Liver (tissue), 9 donors: ENCODE measurements around the gene ARHGAP6. TPM values are rescaled to one million over a fixed set of nuclear protein-coding genes. Genes with fewer than 3 reads are reported as not detected.

Experiments used
- DNase-seq: peaks from one replicate; pipeline ENCODE4 v3.0.0-alpha.2; 2017; ENCODE audit warnings: low spot score
- H3K27ac ChIP-seq, 2 donors: one replicate each; pipeline ENCODE4 v1.7.0; 2013; ENCODE audit warnings: inconsistent platforms in 2 of 2, low read length in 2 of 2, control low read depth in 1 of 2, low read depth in 1 of 2, mild to moderate bottlenecking in 1 of 2
- H3K27me3 ChIP-seq, 4 donors: one replicate each; pipeline versions ENCODE4 v1.6.1 to v1.7.0; 2013; ENCODE audit warnings: low read length in 3 of 4, inconsistent platforms in 1 of 4, mild to moderate bottlenecking in 1 of 4, moderate library complexity in 1 of 4; ENCODE audit not compliant: control insufficient read depth in 4 of 4, insufficient read depth in 4 of 4
- H3K36me3 ChIP-seq, 4 donors: one replicate each; pipeline versions ENCODE4 v1.6.1 to v1.7.0; 2013; ENCODE audit warnings: low read length in 3 of 4, mild to moderate bottlenecking in 3 of 4, low read depth in 1 of 4, moderate library complexity in 1 of 4; ENCODE audit not compliant: control insufficient read depth in 4 of 4, insufficient read depth in 3 of 4
- H3K4me1 ChIP-seq, 4 donors: one replicate each; pipeline versions ENCODE4 v1.6.1 to v1.7.0; 2013; ENCODE audit warnings: low read length in 3 of 4, mild to moderate bottlenecking in 3 of 4, moderate library complexity in 1 of 4; ENCODE audit not compliant: control insufficient read depth in 4 of 4, insufficient read depth in 4 of 4
- H3K4me3 ChIP-seq, 3 donors: one replicate each; pipeline versions ENCODE4 v1.6.1 to v1.7.0; 2013; ENCODE audit warnings: low read length in 3 of 3, control low read depth in 1 of 3, low read depth in 1 of 3, mild to moderate bottlenecking in 1 of 3
- H3K9ac ChIP-seq, 2 donors: one replicate each; pipeline ENCODE4 v1.7.0; 2013; ENCODE audit warnings: low read length in 2 of 2, mild to moderate bottlenecking in 2 of 2, moderate library complexity in 2 of 2, control low read depth in 1 of 2, low read depth in 1 of 2
- H3K9me3 ChIP-seq, 4 donors: one replicate each; pipeline versions ENCODE4 v1.6.1 to v1.7.0; 2013; ENCODE audit warnings: low read length in 3 of 4; ENCODE audit not compliant: control insufficient read depth in 4 of 4
- ATF3 ChIP-seq: IDR thresholded peaks from 2 replicates; pipeline ENCODE4 v1.6.1; 2016; ENCODE audit warnings: antibody characterized with exemption
- CTCF ChIP-seq: fragments of 150-350 bp; IDR thresholded peaks from 2 replicates; pipeline ENCODE4 v1.5.1; 2017; ENCODE audit warnings: improper control_type of control experiment, low read depth, low read length; ENCODE audit not compliant: missing input control
- FOXA1 ChIP-seq: IDR thresholded peaks from 2 replicates; pipeline ENCODE4 v1.6.1; 2016; ENCODE audit warnings: antibody characterized with exemption
- GABPA ChIP-seq, 2 donors: IDR thresholded peaks in 1 of 2; conservative IDR thresholded peaks in 1 of 2; 2 replicates each; pipeline ENCODE4 v1.6.1; 2016; ENCODE audit warnings: antibody characterized with exemption in 2 of 2, mild to moderate bottlenecking in 1 of 2, moderate library complexity in 1 of 2
- JUND ChIP-seq, 2 donors: IDR thresholded peaks; 2 replicates each; pipeline ENCODE4 v1.6.1; 2016; ENCODE audit warnings: antibody characterized with exemption in 2 of 2
- MAX ChIP-seq: IDR thresholded peaks from 2 replicates; pipeline ENCODE4 v1.6.1; 2016; ENCODE audit warnings: antibody characterized with exemption
- NR2F2 ChIP-seq: IDR thresholded peaks from 2 replicates; pipeline ENCODE4 v1.6.1; 2016; ENCODE audit warnings: antibody characterized with exemption
- RAD21 ChIP-seq, 2 donors: IDR thresholded peaks; 2 replicates each; pipeline ENCODE4 v1.6.1; 2016; ENCODE audit warnings: antibody characterized with exemption in 2 of 2, mild to moderate bottlenecking in 2 of 2
- REST ChIP-seq: IDR thresholded peaks from 2 replicates; pipeline ENCODE4 v1.6.1; 2016; ENCODE audit warnings: antibody characterized with exemption, mild to moderate bottlenecking
- RXRA ChIP-seq, 2 donors: IDR thresholded peaks; 2 replicates each; pipeline ENCODE4 v1.6.1; 2017 to 2018; ENCODE audit warnings: antibody characterized with exemption in 2 of 2, mild to moderate bottlenecking in 1 of 2
- YY1 ChIP-seq: IDR thresholded peaks from 2 replicates; pipeline ENCODE4 v1.6.1; 2016; ENCODE audit warnings: antibody characterized with exemption, mild to moderate bottlenecking
- ZBTB33 ChIP-seq: IDR thresholded peaks from 2 replicates; pipeline ENCODE4 v1.6.1; 2016; ENCODE audit warnings: antibody characterized with exemption
- WGBS: extraction: QIAGEN DNeasy Blood & Tissue Kit; methylation state at CpG from one replicate; pipeline ENCODE4 v1.1.7; 2013; 5-methylcytosine and 5-hydroxymethylcytosine counted together
- polyA plus RNA-seq, 2 donors: library from polyadenylated mRNA; stranded (reverse) in 1 of 2; unstranded in 1 of 2; fragments of 200-250 nt in 1 of 2; fragments of >200 nt in 1 of 2; fragmentation: Nextera tagmentation in 1 of 2; extraction: Ambion mirVana in 1 of 2; gene quantifications; one replicate each; pipeline versions ENCODE4 v1.2.1 to v1.2.3, GENCODE V29; 2013 to 2015
- total RNA-seq, 2 donors: library from RNA; depleted of rRNA; stranded (reverse); fragments of >200 nt; gene quantifications; one replicate each; pipeline ENCODE4 v1.2.3, GENCODE V29; 2014
- donor health status: healthy.
- donor health status: healthy.
- donor health status: healthy.
- donor health status: healthy.
- donor health status: healthy.

The ARHGAP6 gene
- total and polyA plus RNA-seq, 4 donors = 0.10 to 2.2 (median 0.65) TPM

- DNase-seq = no peak
- TF ChIP-seq ZBTB33 = no peak
- no peak for TF ChIP-seq CTCF
- TF ChIP-seq RXRA (IDR thresholded peaks at IDR 0.05) = no peak
- TF ChIP-seq RAD21 (IDR thresholded peaks at IDR 0.05) = no peak
- TF ChIP-seq NR2F2 = no peak
- no peak for TF ChIP-seq YY1
- TF ChIP-seq FOXA1 = no peak
- no peak for TF ChIP-seq REST
- no peak for TF ChIP-seq GABPA (IDR thresholded peaks at IDR 0.05 in 1 of 2, conservative IDR thresholded peaks at IDR 0.05 in 1 of 2)
- no peak for TF ChIP-seq MAX
- 89% methylated on average over 7 of the region's 7 CpGs for WGBS
- peak overlapping the region in 1 of 2 donors; percentile 27 for H3K9ac ChIP-seq
- no peaks in the 10 kb centered on the region for H3K4me1 ChIP-seq
- H3K9me3 ChIP-seq = no peaks in the 10 kb centered on the region
- H3K27me3 ChIP-seq = peaks cover 0 to 2% (median 0%) of the 10 kb centered on the region in 4 donors
- no peak overlapping the region for H3K27ac ChIP-seq
- no peak overlapping the region for H3K4me3 ChIP-seq
- H3K36me3 ChIP-seq = no peaks in the 10 kb centered on the region
These were observed 354.0 kb downstream of the ARHGAP6 start for GRCh38 chrX:11311706-11312105.

- no peaks in the 10 kb centered on the region for H3K4me1 ChIP-seq
- no peak overlapping the region for H3K9ac ChIP-seq
- peaks cover 0 to 2% (median 0%) of the 10 kb centered on the region in 4 donors for H3K27me3 ChIP-seq
- no peak overlapping the region for H3K27ac ChIP-seq
- H3K36me3 ChIP-seq = no peaks in the 10 kb centered on the region
- no peaks in the 10 kb centered on the region for H3K9me3 ChIP-seq
- WGBS = 86% methylated on average over 5 of the region's 5 CpGs
- TF ChIP-seq ATF3 (no peak), JUND (IDR thresholded peaks at IDR 0.05) (no peak)
- DNase-seq = no peak
- no peak overlapping the region for H3K4me3 ChIP-seq
These were observed 356.5 kb downstream of the ARHGAP6 start for GRCh38 chrX:11309220-11309619.
